Stimulated activated CD8-positive, alpha-beta memory T cell treated with anti-CD3 and anti-CD28 coated beads, Interleukin-12 subunit alpha, Interleukin-12 subunit beta, amount 100 ng/mL, for 4 hours (primary cell): ENCODE data around the gene DNAJC4.

Source experiments
- DNase-seq: peaks from one replicate; pipeline ENCODE4 v3.0.0-alpha.2; 2020; ENCODE audit warnings: low read depth

Gene DNAJC4

GRCh38 chr11:64278576-64279190 is 48.3 kb downstream of the DNAJC4 start:
- DNase-seq: no peak

- no peak for DNase-seq
These were observed 51.8 kb downstream of the DNAJC4 start for GRCh38 chr11:64281957-64282770.

- no peak for DNase-seq
These were observed 52.7 kb downstream of the DNAJC4 start for GRCh38 chr11:64283092-64283491.
